K562 (cell line): ENCODE results near the gene WDR81.

ENCODE experiments used
- ATF7 ChIP-seq: fragments of 450-650 bp; IDR thresholded peaks from 2 replicates; pipeline ENCODE4 v1.7.1; 2014; ENCODE audit warnings: mild to moderate bottlenecking, moderate library complexity
- CHD4 ChIP-seq: fragments of 200-600 bp; sonication (generic); IDR thresholded peaks from 3 replicates; pipeline ENCODE4 v1.6.1; 2012; ENCODE audit warnings: low read depth, mild to moderate bottlenecking, mixed read lengths, low read length, inconsistent platforms; ENCODE audit not compliant: insufficient read depth, insufficient replicate concordance, poor library complexity, severe bottlenecking
- CTCF ChIP-seq, 3 experiments: IDR thresholded peaks in 2 of 3; conservative IDR thresholded peaks in 1 of 3; 2 replicates each; pipeline ENCODE4 v1.5.1; 2011 to 2012; ENCODE audit warnings: low read length in 3 of 3, mild to moderate bottlenecking in 3 of 3, control low read depth in 2 of 3, improper control_type of control experiment in 1 of 3, inconsistent platforms in 1 of 3, low read depth in 1 of 3, mixed read lengths in 1 of 3, moderate library complexity in 1 of 3; ENCODE audit not compliant: insufficient read depth in 2 of 3
- ETS1 ChIP-seq: conservative IDR thresholded peaks from 2 replicates; pipeline ENCODE4 v1.6.1; 2011; ENCODE audit warnings: low read depth, mild to moderate bottlenecking, low read length; ENCODE audit not compliant: control insufficient read depth
- EZH2 ChIP-seq: IDR thresholded peaks from 2 replicates; pipeline ENCODE4 v1.6.1; 2012; ENCODE audit warnings: low read depth, mild to moderate bottlenecking, inconsistent platforms, low read length, borderline replicate concordance
- MITF ChIP-seq: IDR thresholded peaks from 2 replicates; pipeline ENCODE4 v1.6.1; 2014; ENCODE audit warnings: antibody characterized with exemption
- MYC ChIP-seq, 2 experiments: fragments of 250-450 bp in 1 of 2; sonication (Bioruptor Pico) in 1 of 2; IDR thresholded peaks; 2 replicates each; pipeline versions ENCODE4 v1.5.1 to v1.6.1; 2012 to 2021; ENCODE audit warnings: low read depth in 2 of 2, borderline replicate concordance in 1 of 2, improper control_type of control experiment in 1 of 2, low read length in 1 of 2, mild to moderate bottlenecking in 1 of 2, moderate library complexity in 1 of 2
- PKNOX1 ChIP-seq: fragments of 450-650 bp; IDR thresholded peaks from 2 replicates; pipeline ENCODE4 v1.6.1; 2016
- POLR2A ChIP-seq: fragments of 450-650 bp; conservative IDR thresholded peaks from 2 replicates; pipeline ENCODE4 v1.6.1; 2016
- RCOR1 ChIP-seq, 2 experiments: IDR thresholded peaks; 2 replicates each; pipeline ENCODE4 v1.6.1; 2012; ENCODE audit warnings: low read depth in 2 of 2, low read length in 2 of 2, borderline replicate concordance in 1 of 2, improper control_type of control experiment in 1 of 2
- TAF1 ChIP-seq: IDR thresholded peaks from 2 replicates; pipeline ENCODE4 v1.6.1; 2011; ENCODE audit warnings: mild to moderate bottlenecking, low read length, moderate library complexity; ENCODE audit not compliant: insufficient read depth, control insufficient read depth, severe bottlenecking; ENCODE audit errors: extremely low read depth
- TSC22D4 ChIP-seq: fragments of 450-650 bp; IDR thresholded peaks from 2 replicates; pipeline ENCODE4 v1.6.1; 2016; ENCODE audit warnings: missing genetic modification characterization, missing biosample characterization, control low read depth
- ZNF277 ChIP-seq: fragments of 250-450 bp; sonication (Bioruptor Pico); IDR thresholded peaks from 2 replicates; pipeline ENCODE4 v1.8.0; 2022; ENCODE audit warnings: inconsistent platforms, mild to moderate bottlenecking, moderate library complexity, borderline replicate concordance

GRCh38 chr17:1779571-1780131, 55.1 kb downstream of the WDR81 start:
- no peak for TF ChIP-seq MITF
- no peak for TF ChIP-seq EZH2
- no peak for TF ChIP-seq CHD4
- TF ChIP-seq ZNF277 (CRISPR knock-in tag), result no peak
- TF ChIP-seq TSC22D4, result no peak
- TF ChIP-seq TAF1, result no peak
- TF ChIP-seq POLR2A, result no peak
- no peak for TF ChIP-seq CTCF (IDR thresholded peaks at IDR 0.05 in 2 of 3, conservative IDR thresholded peaks at IDR 0.05 in 1 of 3; ENCODE audit: insufficient read depth in 2 of 3, low read depth in 1 of 3, low read length in 3 of 3)
- no peak for TF ChIP-seq ATF7
- no peak for TF ChIP-seq PKNOX1
- TF ChIP-seq RCOR1 (IDR thresholded peaks at IDR 0.05; ENCODE audit: borderline replicate concordance in 1 of 2, low read depth in 2 of 2, low read length in 2 of 2), result no peak
- no peak for TF ChIP-seq MYC (IDR thresholded peaks at IDR 0.05; ENCODE audit: low read depth, low read length)
- TF ChIP-seq MYC (CRISPR knock-in tag; IDR thresholded peaks at IDR 0.05; ENCODE audit: borderline replicate concordance, low read depth), result no peak
- TF ChIP-seq ETS1, result no peak
